ENCODE measurements around the gene NAALADL2.
"Not testable (repeated sequence)": the region's sequence is repeated elsewhere in the genome, so short reads cannot be mapped to it uniquely, and the experiment has no call there.

The NAALADL2 gene

GRCh38 chr3:175326041-175326440 lies 466.9 kb downstream of the NAALADL2 start:
- no peak for DNase-seq

- no peak for DNase-seq
Measured at GRCh38 chr3:175329373-175329772, 470.2 kb downstream of the NAALADL2 start.

- peak; percentile 83 for DNase-seq
Measured at GRCh38 chr3:175335229-175335628, 476.1 kb downstream of the NAALADL2 start.

- DNase-seq = no peak
Measured at GRCh38 chr3:175336406-175337133, 477.4 kb downstream of the NAALADL2 start.

- no peak for DNase-seq
Measured at GRCh38 chr3:175337631-175338030, 478.5 kb downstream of the NAALADL2 start.

- DNase-seq = peak; percentile 75
Measured at GRCh38 chr3:175338775-175339535, 479.8 kb downstream of the NAALADL2 start.

- no peak for DNase-seq
Measured at GRCh38 chr3:175340338-175341015, 481.3 kb downstream of the NAALADL2 start.

GRCh38 chr3:175342196-175342595 lies 483.1 kb downstream of the NAALADL2 start:
- DNase-seq = no peak

- no peak for DNase-seq
Measured at GRCh38 chr3:175343946-175344345, 484.8 kb downstream of the NAALADL2 start.

GRCh38 chr3:175346573-175347356 lies 487.6 kb downstream of the NAALADL2 start:
- DNase-seq = peak; percentile 92

- DNase-seq = no peak
Measured at GRCh38 chr3:175349168-175349567, 490.0 kb downstream of the NAALADL2 start.

GRCh38 chr3:175355801-175356335 lies 496.7 kb downstream of the NAALADL2 start:
- no peak for DNase-seq

GRCh38 chr3:175356899-175357324 lies 497.8 kb downstream of the NAALADL2 start:
- no peak for DNase-seq

GRCh38 chr3:175357758-175358157 lies 498.6 kb downstream of the NAALADL2 start:
- DNase-seq = no peak

- DNase-seq = no peak
Measured at GRCh38 chr3:175358935-175359334, 499.8 kb downstream of the NAALADL2 start.

- DNase-seq = peak; percentile 82
Measured at GRCh38 chr3:175370426-175370825, 511.3 kb downstream of the NAALADL2 start.

- not testable (repeated sequence) for DNase-seq
Measured at GRCh38 chr3:175371187-175371586, 512.1 kb downstream of the NAALADL2 start.

GRCh38 chr3:175374705-175375104 lies 515.6 kb downstream of the NAALADL2 start:
- no peak for DNase-seq

GRCh38 chr3:175378348-175378747 lies 519.2 kb downstream of the NAALADL2 start:
- no peak for DNase-seq

- DNase-seq = no peak
Measured at GRCh38 chr3:175381685-175382084, 522.6 kb downstream of the NAALADL2 start.

- peak; percentile 31 for DNase-seq
Measured at GRCh38 chr3:175383371-175383770, 524.2 kb downstream of the NAALADL2 start.

GRCh38 chr3:175383813-175384212 lies 524.7 kb downstream of the NAALADL2 start:
- DNase-seq = no peak

All from fibroblast of skin of scalp (primary cell).